Ascending aorta (tissue), 2 donors: ENCODE measurements around the gene CHCHD5. TPM values are rescaled to one million over a fixed set of nuclear protein-coding genes. Genes with fewer than 3 reads are reported as not detected.

Source experiments
- DNase-seq, 2 donors: peaks; one replicate each; pipeline ENCODE4 v3.0.0-alpha.2; 2019; ENCODE audit warnings: low spot score in 2 of 2
- H3K27ac ChIP-seq, 2 donors: fragments of 200-600 bp; sonication (generic); one replicate each; pipeline ENCODE4 v1.5.1; 2016 to 2017; ENCODE audit warnings: mild to moderate bottlenecking in 1 of 2
- H3K27me3 ChIP-seq: fragments of 200-600 bp; sonication (generic); one replicate; pipeline ENCODE4 v1.5.1; 2017
- H3K36me3 ChIP-seq, 2 donors: fragments of 200-600 bp; sonication (generic); one replicate each; pipeline ENCODE4 v1.5.1; 2016
- H3K4me1 ChIP-seq, 2 donors: fragments of 200-600 bp; sonication (generic); one replicate each; pipeline ENCODE4 v1.5.1; 2016 to 2017; ENCODE audit warnings: mild to moderate bottlenecking in 1 of 2
- H3K4me3 ChIP-seq, 2 donors: fragments of 200-600 bp; sonication (generic); one replicate each; pipeline ENCODE4 v1.5.1; 2016 to 2017; ENCODE audit warnings: mild to moderate bottlenecking in 1 of 2
- H3K9me3 ChIP-seq, 2 donors: fragments of 200-600 bp; sonication (generic); one replicate each; pipeline ENCODE4 v1.5.1; 2016
- intact Hi-C: fragments of 100-400 bp; cut with DNase I; formaldehyde crosslinking; loops from one replicate; pipeline ENCODE4 v1.15.1; 2023
- total RNA-seq: library from RNA; depleted of rRNA; stranded (reverse); fragments of >200 nt; gene quantifications from one replicate; pipeline ENCODE4 v1.1.0, GENCODE V29; 2016
- TF ChIP-seq, protein P1 (sequence below), 3 experiments: fragments of 200-600 bp in 2 of 3; fragments of 450-650 bp in 1 of 3; sonication (generic) in 2 of 3; IDR thresholded peaks; one replicate each; pipeline ENCODE4 v1.5.1; 2016 to 2019; ENCODE audit warnings: antibody characterized with exemption in 3 of 3, mild to moderate bottlenecking in 1 of 3, moderate library complexity in 1 of 3

CHCHD5 gene
- total RNA-seq, 1 donor from 2014 or later, result 26.5 TPM

- peaks cover 3 to 11% of the 10 kb centered on the region in 2 donors for H3K4me1 ChIP-seq
- H3K27ac ChIP-seq, result peak overlapping the region; percentile 91 to 93
- DNase-seq, result no peak
- TF ChIP-seq, protein P1, sequence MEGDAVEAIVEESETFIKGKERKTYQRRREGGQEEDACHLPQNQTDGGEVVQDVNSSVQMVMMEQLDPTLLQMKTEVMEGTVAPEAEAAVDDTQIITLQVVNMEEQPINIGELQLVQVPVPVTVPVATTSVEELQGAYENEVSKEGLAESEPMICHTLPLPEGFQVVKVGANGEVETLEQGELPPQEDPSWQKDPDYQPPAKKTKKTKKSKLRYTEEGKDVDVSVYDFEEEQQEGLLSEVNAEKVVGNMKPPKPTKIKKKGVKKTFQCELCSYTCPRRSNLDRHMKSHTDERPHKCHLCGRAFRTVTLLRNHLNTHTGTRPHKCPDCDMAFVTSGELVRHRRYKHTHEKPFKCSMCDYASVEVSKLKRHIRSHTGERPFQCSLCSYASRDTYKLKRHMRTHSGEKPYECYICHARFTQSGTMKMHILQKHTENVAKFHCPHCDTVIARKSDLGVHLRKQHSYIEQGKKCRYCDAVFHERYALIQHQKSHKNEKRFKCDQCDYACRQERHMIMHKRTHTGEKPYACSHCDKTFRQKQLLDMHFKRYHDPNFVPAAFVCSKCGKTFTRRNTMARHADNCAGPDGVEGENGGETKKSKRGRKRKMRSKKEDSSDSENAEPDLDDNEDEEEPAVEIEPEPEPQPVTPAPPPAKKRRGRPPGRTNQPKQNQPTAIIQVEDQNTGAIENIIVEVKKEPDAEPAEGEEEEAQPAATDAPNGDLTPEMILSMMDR (IDR thresholded peaks at IDR 0.05), result no peak
- H3K9me3 ChIP-seq, result no peaks in the 10 kb centered on the region
- peaks cover 0 to 4% of the 10 kb centered on the region in 2 donors for H3K36me3 ChIP-seq
- intact Hi-C loops, result loop anchor here (1.0 kb wide), 3 partner anchors 43 to 104 kb away; partner anchors contain the start of genes CHCHD5 and SLC20A1
- H3K4me3 ChIP-seq, result peak overlapping the region; percentile 86
- no peaks in the 10 kb centered on the region for H3K27me3 ChIP-seq
These were observed 42.9 kb upstream of the CHCHD5 start for GRCh38 chr2:112541315-112542122.

- H3K4me3 ChIP-seq, result peak within 1 kb of the TSS; percentile 86
- H3K4me1 ChIP-seq, result peaks cover 3 to 11% of the 10 kb centered on the region in 2 donors
- H3K36me3 ChIP-seq, result peaks cover under 1 to 5% of the 10 kb centered on the region in 2 donors
- H3K27me3 ChIP-seq, result no peaks in the 10 kb centered on the region
- intact Hi-C loops, result loop anchor here (1.0 kb wide), 3 partner anchors 42 to 103 kb away; partner anchors contain the start of genes CHCHD5 and SLC20A1
- TF ChIP-seq, protein P1 (IDR thresholded peaks at IDR 0.05), result no peak
- peak; percentile 19 to 90 for DNase-seq
- H3K9me3 ChIP-seq, result no peaks in the 10 kb centered on the region
- peak within 1 kb of the TSS; percentile 91 to 93 for H3K27ac ChIP-seq
These were observed 42.1 kb upstream of the CHCHD5 start, which contains the start of gene POLR1B for GRCh38 chr2:112542123-112542983. TSS of gene POLR1B (plus strand) at chr2:112542465. CDS start at chr2:112542495, 30 bp downstream.

DNA sequence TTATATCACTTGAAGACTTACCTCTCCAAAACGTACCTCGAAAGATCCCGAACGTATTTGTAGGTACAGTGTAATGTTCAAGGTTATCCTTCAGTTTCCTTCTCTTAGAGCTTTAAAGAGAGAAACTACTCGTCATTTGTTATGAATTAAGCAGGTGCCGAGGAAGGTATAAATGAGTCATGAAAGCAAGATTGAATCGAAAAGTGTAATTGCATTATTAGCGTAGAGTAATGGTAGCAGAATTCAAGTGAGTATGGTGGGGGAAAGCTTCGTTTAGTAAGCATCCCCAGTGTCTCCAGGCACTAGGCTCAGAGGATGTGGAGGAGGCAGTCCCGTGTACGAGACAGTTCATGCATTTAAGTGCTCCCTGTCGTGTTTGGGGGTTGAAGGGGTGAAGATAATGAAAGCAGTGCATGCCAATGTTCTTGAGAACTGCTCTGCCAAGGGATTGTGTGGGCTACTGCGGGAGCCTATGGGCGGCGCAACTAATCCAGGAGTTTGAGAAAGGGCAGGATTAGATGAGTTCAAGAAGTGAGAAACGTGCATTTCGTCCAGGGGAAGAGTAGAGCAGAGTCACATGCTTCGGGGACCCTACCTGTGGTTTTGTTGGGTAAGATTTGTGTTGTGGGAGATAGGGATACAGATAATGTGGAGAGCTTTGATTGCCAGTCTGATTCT lies 41.3 kb upstream of the CHCHD5 start:
- no peaks in the 10 kb centered on the region for H3K27me3 ChIP-seq
- H3K4me1 ChIP-seq, result peaks cover 3 to 11% of the 10 kb centered on the region in 2 donors
- intact Hi-C loops, result loop anchor here (1.0 kb wide), 3 partner anchors 41 to 102 kb away; partner anchors contain the start of genes CHCHD5 and SLC20A1
- no peaks in the 10 kb centered on the region for H3K9me3 ChIP-seq
- DNase-seq, result no peak
- no peak overlapping the region for H3K27ac ChIP-seq
- peak overlapping the region; percentile 86 for H3K4me3 ChIP-seq
- TF ChIP-seq, protein P1 (IDR thresholded peaks at IDR 0.05), result no peak
- peaks cover 7 to 8% of the 10 kb centered on the region in 2 donors for H3K36me3 ChIP-seq

GRCh38 chr2:112547333-112547732 lies 37.1 kb upstream of the CHCHD5 start:
- H3K27ac ChIP-seq, result no peak overlapping the region
- intact Hi-C loops, result no loop called here
- TF ChIP-seq, protein P1 (IDR thresholded peaks at IDR 0.05), result no peak

GRCh38 chr2:112548980-112549379 lies 35.4 kb upstream of the CHCHD5 start:
- Histone ChIP-seq H3K4me3 (no peak overlapping the region), H3K4me1 (no peaks in the 10 kb centered on the region), H3K27me3 (no peaks in the 10 kb centered on the region), H3K36me3 (peaks cover 43 to 64% of the 10 kb centered on the region in 2 donors), H3K9me3 (no peaks in the 10 kb centered on the region), H3K27ac (no peak overlapping the region)
- TF ChIP-seq, protein P1 (IDR thresholded peaks at IDR 0.05), result no peak
- intact Hi-C loops, result no loop called here
- DNase-seq, result no peak

More at GRCh38 chr2:112547333-112547732, 37.1 kb upstream of the CHCHD5 start:
- H3K4me3 ChIP-seq, result no peak overlapping the region
- H3K36me3 ChIP-seq, result peaks cover 29 to 48% of the 10 kb centered on the region in 2 donors
- H3K27me3 ChIP-seq, result no peaks in the 10 kb centered on the region
- DNase-seq, result no peak
- H3K4me1 ChIP-seq, result peaks cover 3 to 7% of the 10 kb centered on the region in 2 donors
- H3K9me3 ChIP-seq, result no peaks in the 10 kb centered on the region
